Astrocyte of the spinal cord (primary cell): ENCODE data around the gene TEP1.

Experiments used
- DNase-seq: peaks from one replicate; pipeline ENCODE4 v3.0.0; 2011; ENCODE audit warnings: low read depth, low spot score
- H3K4me3 ChIP-seq: 2 replicates; pipeline ENCODE4 v1.5.1; 2011; ENCODE audit warnings: low read depth, mild to moderate bottlenecking, low read length, moderate library complexity
- in situ Hi-C: cut with HindIII; loops from 2 replicates; pipeline ENCODE4 v1.10.0; 2017; ENCODE audit warnings: low sequenced_read_pairs
- TF ChIP-seq, protein P1 (sequence below): IDR thresholded peaks from 2 replicates; pipeline ENCODE4 v1.5.1; 2012; ENCODE audit warnings: low read depth, mild to moderate bottlenecking, low read length, inconsistent platforms

TEP1 gene

DNA sequence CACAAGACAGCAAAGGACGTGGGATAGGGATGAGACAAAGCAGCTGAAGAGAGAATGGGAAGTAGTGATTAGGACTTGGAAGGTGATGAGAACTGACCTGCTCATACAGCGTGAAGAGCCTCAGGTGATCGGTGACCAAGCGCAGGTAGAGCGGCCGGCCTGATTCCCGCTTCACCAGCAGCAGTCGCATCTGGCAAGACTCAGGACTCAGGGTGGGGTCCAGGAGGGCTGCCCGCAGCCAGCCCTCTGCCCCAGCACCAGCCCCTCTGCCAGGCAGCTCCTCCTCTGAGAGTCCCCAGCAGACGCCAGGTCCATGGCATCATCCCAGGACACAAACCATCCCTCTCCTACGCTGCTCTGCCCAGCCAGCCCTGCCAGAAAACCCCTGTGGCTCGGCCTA is 30.8 kb downstream of the TEP1 start:
- H3K4me3 ChIP-seq = no peak overlapping the region
- in situ Hi-C loops = no loop called here
- no peak for DNase-seq
- TF ChIP-seq, protein P1, sequence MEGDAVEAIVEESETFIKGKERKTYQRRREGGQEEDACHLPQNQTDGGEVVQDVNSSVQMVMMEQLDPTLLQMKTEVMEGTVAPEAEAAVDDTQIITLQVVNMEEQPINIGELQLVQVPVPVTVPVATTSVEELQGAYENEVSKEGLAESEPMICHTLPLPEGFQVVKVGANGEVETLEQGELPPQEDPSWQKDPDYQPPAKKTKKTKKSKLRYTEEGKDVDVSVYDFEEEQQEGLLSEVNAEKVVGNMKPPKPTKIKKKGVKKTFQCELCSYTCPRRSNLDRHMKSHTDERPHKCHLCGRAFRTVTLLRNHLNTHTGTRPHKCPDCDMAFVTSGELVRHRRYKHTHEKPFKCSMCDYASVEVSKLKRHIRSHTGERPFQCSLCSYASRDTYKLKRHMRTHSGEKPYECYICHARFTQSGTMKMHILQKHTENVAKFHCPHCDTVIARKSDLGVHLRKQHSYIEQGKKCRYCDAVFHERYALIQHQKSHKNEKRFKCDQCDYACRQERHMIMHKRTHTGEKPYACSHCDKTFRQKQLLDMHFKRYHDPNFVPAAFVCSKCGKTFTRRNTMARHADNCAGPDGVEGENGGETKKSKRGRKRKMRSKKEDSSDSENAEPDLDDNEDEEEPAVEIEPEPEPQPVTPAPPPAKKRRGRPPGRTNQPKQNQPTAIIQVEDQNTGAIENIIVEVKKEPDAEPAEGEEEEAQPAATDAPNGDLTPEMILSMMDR = no peak

DNA sequence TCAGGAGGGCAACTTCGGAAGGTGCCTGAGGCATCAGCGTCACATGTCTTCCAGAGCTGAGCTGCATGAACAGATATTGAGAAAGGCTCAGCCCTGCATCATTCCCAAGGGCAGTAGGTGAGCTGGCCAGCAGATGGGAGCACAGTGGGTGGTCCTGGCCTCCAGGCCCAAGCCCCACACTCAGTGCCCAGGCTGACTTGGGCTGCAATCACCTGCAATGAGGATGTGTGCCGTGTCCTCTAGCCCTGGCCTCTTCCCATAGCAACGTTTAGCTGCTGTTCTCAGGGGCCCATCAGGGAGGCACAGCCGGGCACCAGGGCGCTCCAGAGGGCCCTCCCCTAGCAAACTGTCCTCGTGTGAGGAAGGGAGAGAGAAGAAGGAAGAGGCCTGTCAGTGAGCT is 32.0 kb downstream of the TEP1 start:
- DNase-seq = no peak
- TF ChIP-seq, protein P1 = no peak
- no peak overlapping the region for H3K4me3 ChIP-seq
- in situ Hi-C loops = no loop called here

DNA sequence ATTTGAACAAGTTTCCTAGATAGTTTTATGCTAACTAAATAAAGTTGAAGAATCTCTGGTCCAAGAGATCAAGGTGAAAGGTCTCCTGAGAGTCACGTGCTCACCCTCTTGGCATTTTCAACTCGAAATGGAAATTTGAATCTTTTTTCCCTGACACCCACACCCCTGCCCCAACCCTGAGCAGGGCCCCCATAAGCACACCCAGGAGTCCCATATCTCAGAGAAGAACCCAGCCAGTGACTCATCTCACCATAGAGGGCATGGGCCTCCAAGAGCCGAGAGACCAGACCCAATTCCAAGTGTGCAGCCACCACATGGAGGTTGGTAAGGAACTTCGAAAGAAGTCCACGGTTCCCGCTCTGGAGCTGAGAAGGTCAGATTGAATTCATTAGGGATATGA is 32.6 kb downstream of the TEP1 start:
- TF ChIP-seq, protein P1 = no peak
- DNase-seq = no peak
- no peak overlapping the region for H3K4me3 ChIP-seq
- in situ Hi-C loops = no loop called here

DNA sequence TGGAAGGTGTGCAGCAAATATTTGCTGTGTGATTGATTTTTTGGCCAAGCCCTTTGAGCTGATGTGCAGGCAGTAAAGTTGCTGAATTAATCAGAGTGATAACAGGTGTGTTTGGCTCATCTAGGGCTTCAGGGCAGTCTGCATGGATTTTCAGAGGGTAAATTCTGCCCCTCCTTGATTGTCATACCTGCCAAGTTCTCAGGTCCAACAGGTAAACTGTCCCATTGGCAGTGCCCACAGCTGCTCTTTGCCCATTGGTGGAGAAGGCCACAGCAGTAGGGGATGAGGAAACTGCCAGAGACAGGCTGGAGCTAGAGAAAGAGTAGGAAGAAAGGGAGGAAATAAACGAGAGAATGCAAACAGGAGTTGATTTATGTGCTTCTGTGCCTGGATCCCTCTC is 33.6 kb downstream of the TEP1 start:
- in situ Hi-C loops = no loop called here
- DNase-seq = no peak
- TF ChIP-seq, protein P1 = no peak
- no peak overlapping the region for H3K4me3 ChIP-seq

DNA sequence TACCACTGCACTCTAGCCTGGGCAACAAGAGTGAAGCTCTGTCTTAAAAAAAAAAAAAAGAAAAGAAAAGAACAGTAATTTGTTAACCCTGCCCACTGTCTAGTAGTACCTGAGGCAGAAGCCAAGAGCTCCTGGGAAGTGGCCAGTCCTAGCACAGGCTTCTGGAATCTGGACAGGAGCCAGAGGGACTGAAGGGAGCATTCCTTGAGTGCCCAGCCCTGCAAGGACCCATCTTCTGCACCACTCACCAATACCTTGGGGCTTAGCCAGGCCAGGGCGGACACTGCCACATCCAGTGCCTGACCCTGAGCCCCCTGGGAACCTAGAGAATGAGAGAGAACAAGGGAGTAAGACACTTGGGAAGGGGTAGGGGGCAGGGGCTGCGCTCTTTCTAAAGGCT is 36.1 kb downstream of the TEP1 start:
- in situ Hi-C loops = no loop called here
- no peak overlapping the region for H3K4me3 ChIP-seq
- DNase-seq = no peak
- TF ChIP-seq, protein P1 = no peak

DNA sequence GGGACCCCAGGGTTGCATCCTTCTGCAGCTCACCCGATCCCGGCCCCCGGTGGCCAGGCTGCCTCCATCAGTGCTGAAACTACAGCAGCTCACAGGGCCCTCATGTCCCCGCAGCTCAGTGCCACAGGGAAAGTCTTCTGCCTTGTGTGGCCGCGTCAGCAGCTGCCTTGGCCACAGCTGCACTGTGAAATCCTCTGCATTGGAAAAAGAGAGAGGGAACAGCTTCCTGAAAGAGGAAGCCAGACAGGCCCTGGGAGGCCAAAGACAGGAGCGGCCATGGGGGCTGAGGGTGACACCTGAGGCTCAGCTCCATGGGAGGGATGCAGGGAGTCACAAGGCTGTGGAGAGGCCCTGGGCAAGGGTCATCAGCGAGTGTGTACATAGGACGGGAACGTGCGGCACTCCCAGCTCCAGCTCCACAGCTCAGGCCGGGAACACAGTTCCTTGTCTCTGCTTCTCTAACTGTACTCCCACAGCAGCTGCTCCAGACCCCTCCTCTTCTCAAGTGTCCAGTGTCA is 37.2 kb downstream of the TEP1 start:
- in situ Hi-C loops = no loop called here
- TF ChIP-seq, protein P1 = no peak

DNA sequence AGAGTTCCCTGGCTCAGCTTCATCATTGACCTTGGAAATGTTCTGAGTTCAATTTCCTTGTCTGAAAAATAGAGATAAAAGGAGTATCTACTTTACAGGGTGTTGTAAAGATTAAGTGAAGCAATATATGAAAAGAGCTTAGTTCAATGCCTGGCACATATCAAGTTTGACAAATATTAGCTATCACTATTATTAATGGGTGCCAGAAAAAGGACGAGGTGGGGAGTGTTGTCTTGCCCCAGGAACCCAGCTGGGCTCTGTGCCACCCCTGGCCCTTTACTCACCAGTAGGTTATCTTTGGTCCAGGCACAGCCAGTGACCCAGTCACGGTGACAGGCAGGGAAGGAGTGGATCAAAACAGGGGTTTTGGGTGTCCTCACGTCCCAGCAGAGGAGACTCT is 37.8 kb downstream of the TEP1 start:
- in situ Hi-C loops = no loop called here
- no peak overlapping the region for H3K4me3 ChIP-seq
- DNase-seq = no peak
- TF ChIP-seq, protein P1 = no peak

More for the DNA sequence above, 37.2 kb downstream of the TEP1 start:
- no peak for DNase-seq
- H3K4me3 ChIP-seq = no peak overlapping the region
